ENCODE measurements around the gene ALKBH6.

DNA sequence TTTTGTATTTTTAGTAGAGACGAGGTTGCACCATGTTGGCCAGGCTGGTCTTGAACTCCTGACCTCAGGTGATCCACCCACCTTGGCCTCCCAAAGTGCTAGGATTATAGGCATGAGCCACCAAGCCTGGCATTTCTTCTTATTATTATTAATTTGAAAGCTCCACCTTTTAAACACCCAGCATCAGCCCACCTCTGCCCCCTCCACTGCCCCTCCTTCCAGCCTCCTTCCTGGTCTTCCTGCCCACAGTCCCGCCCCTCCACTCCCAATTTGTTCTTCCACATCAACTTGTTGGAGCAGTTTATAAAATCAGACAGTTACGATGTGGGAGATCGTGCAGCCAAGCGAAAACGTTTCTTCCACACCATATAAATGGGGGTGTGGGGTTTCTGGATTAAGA is 26.5 kb upstream of the ALKBH6 start:
- TF ChIP-seq ISL1 (CRISPR knock-in tag; IDR thresholded peaks at IDR 0.05) (no peak), ZNF70 (CRISPR knock-in tag; IDR thresholded peaks at IDR 0.05) (no peak), CSDC2 (CRISPR knock-in tag; IDR thresholded peaks at IDR 0.05) (no peak), OSR1 (CRISPR knock-in tag; IDR thresholded peaks at IDR 0.05) (no peak), PPARA (CRISPR knock-in tag; IDR thresholded peaks at IDR 0.05; ENCODE audit: borderline replicate concordance) (no peak), ESRRG (CRISPR knock-in tag; IDR thresholded peaks at IDR 0.05) (no peak)
- TF ChIP-seq, protein P1, sequence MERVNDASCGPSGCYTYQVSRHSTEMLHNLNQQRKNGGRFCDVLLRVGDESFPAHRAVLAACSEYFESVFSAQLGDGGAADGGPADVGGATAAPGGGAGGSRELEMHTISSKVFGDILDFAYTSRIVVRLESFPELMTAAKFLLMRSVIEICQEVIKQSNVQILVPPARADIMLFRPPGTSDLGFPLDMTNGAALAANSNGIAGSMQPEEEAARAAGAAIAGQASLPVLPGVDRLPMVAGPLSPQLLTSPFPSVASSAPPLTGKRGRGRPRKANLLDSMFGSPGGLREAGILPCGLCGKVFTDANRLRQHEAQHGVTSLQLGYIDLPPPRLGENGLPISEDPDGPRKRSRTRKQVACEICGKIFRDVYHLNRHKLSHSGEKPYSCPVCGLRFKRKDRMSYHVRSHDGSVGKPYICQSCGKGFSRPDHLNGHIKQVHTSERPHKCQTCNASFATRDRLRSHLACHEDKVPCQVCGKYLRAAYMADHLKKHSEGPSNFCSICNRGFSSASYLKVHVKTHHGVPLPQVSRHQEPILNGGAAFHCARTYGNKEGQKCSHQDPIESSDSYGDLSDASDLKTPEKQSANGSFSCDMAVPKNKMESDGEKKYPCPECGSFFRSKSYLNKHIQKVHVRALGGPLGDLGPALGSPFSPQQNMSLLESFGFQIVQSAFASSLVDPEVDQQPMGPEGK (CRISPR knock-in tag; IDR thresholded peaks at IDR 0.05; ENCODE audit: borderline replicate concordance) = no peak

Measured in SK-N-SH treated with all-trans-retinoic acid at 6 μM for 48 hours (cell line).